Upper lobe of right lung (tissue), 1 donor: ENCODE measurements around the gene CHCHD3. TPM values are rescaled to one million over a fixed set of nuclear protein-coding genes. Genes with fewer than 3 reads are reported as not detected.
A peak's percentile ranks its signal among the peaks of the same experiment; 100 is the strongest.

Experiments
- ATAC-seq: fragments of 200-7000 bp; cut with Tn5 transposase; one replicate; pipeline ENCODE4 v1.9.1; 2020; ENCODE audit warnings: mild to moderate bottlenecking, moderate library complexity
- DNase-seq: peaks from one replicate; pipeline ENCODE4 v3.0.0-alpha.2; 2020
- H3K27ac ChIP-seq: fragments of 200-600 bp; one replicate; pipeline ENCODE4 v1.8.0; 2022
- H3K27me3 ChIP-seq: fragments of 200-600 bp; one replicate; pipeline ENCODE4 v1.8.0; 2022; ENCODE audit warnings: mild to moderate bottlenecking
- H3K36me3 ChIP-seq: fragments of 200-600 bp; one replicate; pipeline ENCODE4 v1.8.0; 2022
- H3K4me1 ChIP-seq: fragments of 200-600 bp; one replicate; pipeline ENCODE4 v1.8.0; 2022
- H3K4me3 ChIP-seq: fragments of 200-600 bp; one replicate; pipeline ENCODE4 v1.8.0; 2022; ENCODE audit warnings: mild to moderate bottlenecking
- H3K9me3 ChIP-seq: fragments of 200-600 bp; one replicate; pipeline ENCODE4 v1.8.0; 2022
- CTCF ChIP-seq: fragments of 200-600 bp; IDR thresholded peaks from one replicate; pipeline ENCODE4 v1.8.0; 2022; ENCODE audit warnings: antibody characterized with exemption
- intact Hi-C: fragments of 100-400 bp; cut with DNase I; formaldehyde crosslinking; loops from one replicate; pipeline ENCODE4 v1.11.0; 2022
- total RNA-seq: library from RNA; stranded (reverse); fragmentation: NEBNext Ultra II Directional; extraction: Animal tissue kit (Norgen Biotek cat#: 25700); gene quantifications from one replicate; pipeline ENCODE4 v1.2.1, GENCODE V29; 2021
- donor health status: DM: no; HTN: yes; CAD: no; lungs with severe emphysema.

The CHCHD3 gene
- total RNA-seq, 1 donor from 2014 or later: 43.0 TPM

DNA sequence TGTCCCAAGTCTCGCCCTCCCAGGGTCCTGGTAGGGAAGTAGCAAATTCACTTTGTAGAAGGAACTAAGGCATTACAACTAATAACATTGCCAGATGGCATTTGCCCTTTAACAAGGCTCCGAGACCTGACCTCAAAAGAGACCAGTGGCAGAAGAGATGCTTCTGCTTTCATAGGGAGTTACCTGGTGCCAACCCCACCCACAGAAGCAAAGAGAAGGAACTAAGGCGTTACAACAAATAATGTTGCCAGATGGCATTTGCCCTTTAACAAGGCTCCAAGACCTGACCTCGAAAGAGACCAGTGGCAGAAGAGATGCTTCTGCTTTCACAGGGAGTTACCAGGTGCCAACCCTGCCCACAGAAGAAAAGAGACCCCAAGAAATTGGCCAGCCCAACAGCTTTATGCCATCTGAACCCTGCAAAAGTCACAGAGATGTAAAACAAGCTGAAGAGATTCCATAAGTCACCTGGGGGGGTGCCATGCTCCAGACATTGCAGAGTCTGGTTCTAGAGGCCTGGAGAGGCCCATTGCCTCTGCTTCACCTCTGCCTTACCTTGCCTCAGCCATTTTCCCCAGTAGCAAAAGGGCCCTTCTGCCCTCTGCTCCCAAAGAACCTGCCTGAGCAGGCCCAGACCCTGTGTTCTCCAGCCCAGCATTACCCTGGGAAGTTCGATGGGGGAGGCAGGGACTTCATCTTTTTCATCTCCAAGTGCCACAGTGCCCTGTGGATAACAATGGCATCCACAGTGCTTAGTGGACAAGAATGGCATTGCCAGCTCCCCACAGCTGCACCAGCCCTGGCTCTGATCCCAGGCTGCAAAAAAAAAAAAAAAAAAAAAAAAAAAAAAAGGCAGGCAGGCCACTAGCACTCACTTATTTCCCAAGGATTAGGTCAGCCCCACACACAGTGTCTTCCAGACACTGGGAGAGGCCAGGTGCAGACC is 326.1 kb downstream of the CHCHD3 start:
- intact Hi-C loops: no loop called here
- peaks cover 4% of the 10 kb centered on the region for H3K27me3 ChIP-seq
- ATAC-seq (peak; percentile 49), DNase-seq (no peak)
- TF ChIP-seq CTCF: no peak
- no peaks in the 10 kb centered on the region for H3K9me3 ChIP-seq
- H3K36me3 ChIP-seq: no peaks in the 10 kb centered on the region
- H3K4me1 ChIP-seq: no peaks in the 10 kb centered on the region
- H3K27ac ChIP-seq: no peak overlapping the region
- no peak overlapping the region for H3K4me3 ChIP-seq

DNA sequence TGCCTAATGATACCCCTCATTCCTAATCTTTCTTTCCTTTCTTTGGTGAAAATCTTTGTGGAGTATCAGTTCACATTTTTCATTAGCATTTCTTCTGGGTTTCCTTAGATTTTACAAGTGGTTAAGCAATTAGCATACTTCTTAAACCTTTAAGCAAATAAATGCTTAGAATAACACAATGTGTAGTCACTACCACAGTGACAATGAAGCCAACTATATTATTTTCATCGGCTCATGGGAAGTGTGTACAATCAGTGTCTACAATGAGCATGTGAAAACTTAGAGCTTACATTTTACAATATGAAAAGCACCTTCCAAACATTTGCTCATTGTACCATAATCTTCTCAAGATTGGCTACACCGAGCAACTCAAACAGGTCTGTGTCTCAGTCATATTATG is 329.5 kb downstream of the CHCHD3 start:
- DNase-seq: no peak
- Histone ChIP-seq H3K4me3 (no peak overlapping the region), H3K9me3 (no peaks in the 10 kb centered on the region), H3K27ac (no peak overlapping the region), H3K4me1 (no peaks in the 10 kb centered on the region), H3K36me3 (no peaks in the 10 kb centered on the region), H3K27me3 (peaks cover 4% of the 10 kb centered on the region)
- no peak for TF ChIP-seq CTCF
- intact Hi-C loops: no loop called here
- ATAC-seq: no peak

- TF ChIP-seq CTCF: no peak
- ATAC-seq: no peak
- Histone ChIP-seq H3K27me3 (peaks cover 4% of the 10 kb centered on the region), H3K9me3 (no peaks in the 10 kb centered on the region), H3K27ac (no peak overlapping the region), H3K4me3 (no peak overlapping the region), H3K36me3 (no peaks in the 10 kb centered on the region), H3K4me1 (no peaks in the 10 kb centered on the region)
- no peak for DNase-seq
- intact Hi-C loops: no loop called here
Measured at GRCh38 chr7:132751244-132751647, 330.6 kb downstream of the CHCHD3 start.

DNA sequence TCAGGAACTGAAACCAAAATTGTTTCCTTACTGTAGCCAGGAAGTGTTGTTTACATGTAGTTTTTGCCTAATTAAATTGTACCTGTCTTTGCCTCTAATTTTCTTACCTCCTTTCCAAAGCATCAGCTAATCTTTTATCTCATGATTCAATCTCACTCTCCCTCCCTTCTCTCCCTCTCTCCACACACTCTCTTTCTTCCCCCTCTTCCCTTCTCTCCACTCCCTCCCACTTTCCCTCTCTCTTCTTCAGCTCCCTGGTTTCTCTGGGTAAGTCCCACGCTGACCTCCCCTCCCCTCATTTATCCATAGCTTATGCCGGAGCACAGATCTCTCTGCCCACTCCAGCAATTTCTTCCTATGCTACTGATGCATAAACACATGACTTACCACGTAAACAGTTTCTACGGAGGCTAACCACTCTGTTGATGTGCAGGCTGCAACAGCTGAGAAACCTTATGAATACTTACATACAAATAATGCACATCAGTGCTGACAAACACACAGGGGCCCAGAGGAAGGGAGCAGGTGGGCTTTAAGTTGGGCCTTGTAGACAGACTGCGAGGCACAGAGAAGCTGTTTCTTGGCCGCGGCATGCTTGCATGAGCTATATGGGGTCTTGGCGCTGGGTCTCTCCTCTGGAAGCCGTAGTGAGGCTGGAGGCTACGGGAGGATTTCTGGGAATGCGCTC is 331.2 kb downstream of the CHCHD3 start:
- ATAC-seq (no peak), DNase-seq (no peak)
- Histone ChIP-seq H3K4me1 (no peaks in the 10 kb centered on the region), H3K27me3 (peaks cover 4% of the 10 kb centered on the region), H3K9me3 (no peaks in the 10 kb centered on the region), H3K27ac (no peak overlapping the region), H3K36me3 (no peaks in the 10 kb centered on the region), H3K4me3 (no peak overlapping the region)
- no peak for TF ChIP-seq CTCF
- intact Hi-C loops: no loop called here

GRCh38 chr7:132750096-132750495 is 331.8 kb downstream of the CHCHD3 start:
- H3K4me1 ChIP-seq: no peaks in the 10 kb centered on the region
- ATAC-seq (no peak), DNase-seq (no peak)
- TF ChIP-seq CTCF: no peak
- no peaks in the 10 kb centered on the region for H3K36me3 ChIP-seq
- intact Hi-C loops: no loop called here
- no peaks in the 10 kb centered on the region for H3K9me3 ChIP-seq
- no peak overlapping the region for H3K4me3 ChIP-seq
- H3K27ac ChIP-seq: no peak overlapping the region
- peaks cover 4% of the 10 kb centered on the region for H3K27me3 ChIP-seq
